Measurements from ENCODE around the gene CEP131.

CEP131 gene

DNA sequence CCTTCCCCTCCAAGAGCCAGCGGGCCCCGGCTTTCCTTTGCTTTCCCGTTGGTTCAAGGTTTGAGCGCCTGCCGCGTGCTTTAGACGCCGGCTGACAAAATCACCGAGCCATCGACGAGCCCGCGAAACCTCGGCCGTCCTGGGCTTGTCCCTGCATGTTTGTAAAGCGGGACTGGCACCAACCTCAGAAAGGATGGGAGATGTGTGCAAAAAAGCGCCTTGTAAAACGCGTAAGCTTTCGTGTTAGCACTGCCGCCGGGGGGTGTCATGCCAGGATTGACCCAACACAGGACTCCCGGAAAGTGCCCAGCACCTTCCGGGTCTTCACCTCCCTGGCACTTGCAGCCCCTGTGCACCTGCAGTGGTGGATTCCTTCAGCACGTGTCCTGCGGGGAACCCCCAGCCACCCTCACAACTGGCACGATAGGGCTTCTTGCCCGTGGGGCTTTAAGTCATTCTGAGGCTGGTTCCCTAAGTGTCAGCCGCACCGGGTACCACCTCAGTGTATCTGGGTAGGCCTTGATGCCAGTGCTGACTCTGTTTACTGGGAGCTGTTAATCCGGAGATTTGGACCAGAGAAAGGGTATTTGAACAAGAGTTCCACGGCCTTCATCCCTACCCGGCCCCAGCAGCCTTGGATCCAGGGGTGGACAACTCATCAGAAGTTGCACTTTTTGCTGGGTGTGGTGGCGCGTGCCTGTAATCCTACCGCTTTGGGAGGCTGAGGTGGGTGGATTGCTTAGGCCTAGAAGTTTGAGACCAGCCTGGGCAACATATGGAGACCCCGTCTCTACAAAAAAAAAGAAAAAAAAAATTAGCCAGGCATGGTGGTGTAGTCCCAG lies 17.2 kb upstream of the CEP131 start:
- TF ChIP-seq, protein P1, sequence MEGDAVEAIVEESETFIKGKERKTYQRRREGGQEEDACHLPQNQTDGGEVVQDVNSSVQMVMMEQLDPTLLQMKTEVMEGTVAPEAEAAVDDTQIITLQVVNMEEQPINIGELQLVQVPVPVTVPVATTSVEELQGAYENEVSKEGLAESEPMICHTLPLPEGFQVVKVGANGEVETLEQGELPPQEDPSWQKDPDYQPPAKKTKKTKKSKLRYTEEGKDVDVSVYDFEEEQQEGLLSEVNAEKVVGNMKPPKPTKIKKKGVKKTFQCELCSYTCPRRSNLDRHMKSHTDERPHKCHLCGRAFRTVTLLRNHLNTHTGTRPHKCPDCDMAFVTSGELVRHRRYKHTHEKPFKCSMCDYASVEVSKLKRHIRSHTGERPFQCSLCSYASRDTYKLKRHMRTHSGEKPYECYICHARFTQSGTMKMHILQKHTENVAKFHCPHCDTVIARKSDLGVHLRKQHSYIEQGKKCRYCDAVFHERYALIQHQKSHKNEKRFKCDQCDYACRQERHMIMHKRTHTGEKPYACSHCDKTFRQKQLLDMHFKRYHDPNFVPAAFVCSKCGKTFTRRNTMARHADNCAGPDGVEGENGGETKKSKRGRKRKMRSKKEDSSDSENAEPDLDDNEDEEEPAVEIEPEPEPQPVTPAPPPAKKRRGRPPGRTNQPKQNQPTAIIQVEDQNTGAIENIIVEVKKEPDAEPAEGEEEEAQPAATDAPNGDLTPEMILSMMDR (IDR thresholded peaks at IDR 0.05; ENCODE audit: insufficient read depth, low read length, poor library complexity, severe bottlenecking): no peak
- H3K36me3 ChIP-seq (ENCODE audit: control insufficient read depth, insufficient read depth, low read length): peaks cover 10% of the 10 kb centered on the region
- peak overlapping the region; percentile 70 for H3K4me3 ChIP-seq (replicated peaks; ENCODE audit: low read depth, low read length)
- DNase-seq (ENCODE audit: extremely low read depth, insufficient read length): peak; percentile 72
- H3K27me3 ChIP-seq (replicated peaks; ENCODE audit: control insufficient read depth, insufficient read depth, low read length): no peaks in the 10 kb centered on the region

DNA sequence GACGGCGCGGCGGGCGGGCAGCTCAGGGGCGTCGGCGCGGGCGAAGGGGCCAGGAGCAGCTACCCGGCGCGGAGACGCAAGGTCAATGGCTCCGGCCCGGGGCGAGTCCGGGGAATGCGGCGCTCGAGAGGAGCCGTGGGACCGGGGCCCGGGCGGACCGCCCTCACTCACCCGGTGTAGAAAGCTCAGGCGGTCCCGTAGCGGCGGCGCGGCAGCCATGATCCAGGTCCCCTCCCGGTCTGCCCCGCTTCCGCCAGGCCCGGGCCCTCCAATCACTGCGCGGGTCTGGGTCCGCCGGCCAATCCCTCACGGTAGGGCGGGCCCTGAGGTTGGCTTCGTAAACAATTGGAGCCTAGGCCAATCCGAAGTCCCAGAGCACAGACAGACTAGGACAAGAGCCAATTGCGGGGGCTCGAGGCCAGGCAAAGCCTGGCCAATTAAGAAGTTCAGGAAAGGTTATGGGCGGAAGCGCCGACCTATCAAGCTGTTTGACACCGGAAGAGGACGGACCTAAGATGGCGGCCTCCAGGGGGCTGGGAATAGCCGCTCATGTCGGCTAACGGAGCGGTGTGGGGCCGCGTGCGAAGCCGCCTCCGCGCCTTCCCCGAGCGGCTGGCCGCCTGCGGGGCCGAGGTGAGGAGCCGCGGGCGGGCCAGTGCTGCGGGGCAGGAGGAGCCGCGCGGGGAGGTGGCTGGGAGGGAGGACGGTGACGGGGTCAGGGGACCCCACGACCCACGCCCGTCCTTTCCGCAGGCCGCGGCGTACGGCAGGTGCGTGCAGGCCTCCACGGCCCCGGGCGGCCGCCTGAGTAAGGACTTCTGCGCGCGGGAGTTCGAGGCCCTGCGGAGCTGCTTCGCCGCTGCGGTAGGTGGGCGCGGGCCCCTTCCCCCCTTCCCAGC lies 16.3 kb upstream of the CEP131 start, which contains the start of the genes NDUFAF8 and TEPSIN:
TSS of gene NDUFAF8 (plus strand) at position 504 of the 899 bp plus-strand sequence. CDS start at position 550, 46 bp downstream.
TSS of gene TEPSIN (minus strand) at position 241 of the 899 bp plus-strand sequence. CDS start at position 219, 22 bp downstream.
- TF ChIP-seq, protein P1 (IDR thresholded peaks at IDR 0.05; ENCODE audit: insufficient read depth, low read length, poor library complexity, severe bottlenecking): no peak
- Histone ChIP-seq H3K27me3 (replicated peaks; ENCODE audit: control insufficient read depth, insufficient read depth, low read length) (no peaks in the 10 kb centered on the region), H3K36me3 (ENCODE audit: control insufficient read depth, insufficient read depth, low read length) (peaks cover 10% of the 10 kb centered on the region), H3K4me3 (replicated peaks; ENCODE audit: low read depth, low read length) (peak within 1 kb of the TSS; percentile 70)
- DNase-seq (ENCODE audit: extremely low read depth, insufficient read length): peak; percentile 95

DNA sequence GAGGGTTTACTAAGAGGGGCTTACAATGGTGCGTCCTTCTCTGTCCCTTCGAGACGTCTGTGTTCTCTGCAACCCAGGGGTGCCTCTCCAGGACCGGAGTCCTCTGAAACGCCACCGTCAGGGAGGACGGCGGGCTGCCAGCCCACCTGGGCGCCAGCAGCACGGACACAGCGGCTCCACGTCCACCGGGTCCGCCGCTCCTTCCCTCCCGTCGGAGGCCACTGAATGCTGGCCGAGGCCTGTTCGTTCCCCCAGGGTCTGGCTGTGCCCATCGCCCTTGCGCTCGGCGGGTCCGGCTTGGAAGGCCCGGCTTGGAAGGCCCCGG lies 15.7 kb upstream of the CEP131 start:
- no peak for DNase-seq (ENCODE audit: extremely low read depth, insufficient read length)
- H3K36me3 ChIP-seq (ENCODE audit: control insufficient read depth, insufficient read depth, low read length): peaks cover 10% of the 10 kb centered on the region
- no peaks in the 10 kb centered on the region for H3K27me3 ChIP-seq (replicated peaks; ENCODE audit: control insufficient read depth, insufficient read depth, low read length)
- peak overlapping the region; percentile 70 for H3K4me3 ChIP-seq (replicated peaks; ENCODE audit: low read depth, low read length)
- TF ChIP-seq, protein P1 (IDR thresholded peaks at IDR 0.05; ENCODE audit: insufficient read depth, low read length, poor library complexity, severe bottlenecking): no peak

DNA sequence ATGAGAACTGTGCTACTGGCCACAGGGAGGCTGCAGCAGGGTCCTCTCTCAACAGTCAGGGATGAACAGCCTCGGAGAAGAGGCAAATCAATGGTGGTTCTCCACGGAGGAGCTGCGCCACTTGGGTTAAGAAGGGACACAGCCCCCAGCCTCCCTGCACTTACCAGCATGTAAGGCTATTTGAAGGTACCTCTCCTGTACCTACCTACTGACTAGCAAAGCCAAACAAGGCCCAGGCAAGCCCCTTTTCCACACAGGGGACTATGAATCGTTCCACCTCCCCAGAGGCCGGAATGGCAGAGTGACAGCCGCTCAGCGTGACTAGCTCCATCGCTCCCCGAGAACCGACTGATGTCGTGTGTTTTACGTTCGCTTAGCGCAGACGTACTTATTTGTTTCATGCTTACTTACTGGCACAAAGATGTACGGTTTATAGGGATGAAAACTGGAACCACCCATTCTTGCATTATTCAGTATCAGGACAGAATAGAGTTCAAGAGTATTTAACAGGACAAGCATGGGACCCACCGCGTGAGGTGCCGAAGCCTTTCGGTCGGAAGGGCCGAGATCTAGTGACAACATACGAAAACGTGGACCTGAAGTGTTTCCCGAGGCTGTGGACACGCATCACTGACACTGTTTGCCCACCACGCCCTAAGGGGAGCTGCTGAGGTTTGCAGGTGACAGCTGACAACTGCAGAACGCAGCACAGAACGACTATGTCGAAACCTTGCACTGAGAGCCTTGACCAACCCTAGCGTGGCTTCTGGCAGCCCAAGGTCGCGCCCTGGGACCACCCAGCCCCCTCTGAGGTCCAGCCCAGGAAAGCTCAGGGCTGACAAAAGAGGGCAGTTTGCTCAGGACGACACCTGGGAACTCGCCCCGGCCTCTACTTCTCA lies 15.1 kb upstream of the CEP131 start:
- Histone ChIP-seq H3K4me3 (replicated peaks; ENCODE audit: low read depth, low read length) (peak overlapping the region; percentile 70), H3K36me3 (ENCODE audit: control insufficient read depth, insufficient read depth, low read length) (peaks cover 14% of the 10 kb centered on the region), H3K27me3 (replicated peaks; ENCODE audit: control insufficient read depth, insufficient read depth, low read length) (no peaks in the 10 kb centered on the region)
- peak; percentile 20 for DNase-seq (ENCODE audit: extremely low read depth, insufficient read length)
- TF ChIP-seq, protein P1 (IDR thresholded peaks at IDR 0.05; ENCODE audit: insufficient read depth, low read length, poor library complexity, severe bottlenecking): no peak

DNA sequence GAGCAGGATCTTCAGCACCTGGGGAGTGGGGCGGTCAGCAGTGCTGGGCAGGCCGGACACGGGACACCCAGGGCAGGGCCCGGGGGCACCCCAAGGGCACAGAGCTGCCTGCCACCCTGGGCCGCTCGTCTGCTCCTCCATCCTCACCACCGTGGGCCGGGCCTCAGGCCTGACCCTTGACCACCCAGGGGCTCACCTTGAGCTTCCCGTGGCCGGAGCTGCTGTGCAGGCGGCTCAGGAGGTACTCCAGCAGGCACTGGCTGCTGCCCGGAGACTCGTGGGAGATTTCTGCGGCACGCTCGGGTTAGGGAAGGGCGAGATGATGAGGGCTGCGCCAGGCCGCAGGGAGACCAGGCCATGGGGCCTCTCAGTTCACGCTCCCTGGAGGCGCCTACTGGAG lies 14.0 kb upstream of the CEP131 start:
- DNase-seq (ENCODE audit: extremely low read depth, insufficient read length): no peak
- TF ChIP-seq, protein P1 (IDR thresholded peaks at IDR 0.05; ENCODE audit: insufficient read depth, low read length, poor library complexity, severe bottlenecking): no peak
- Histone ChIP-seq H3K4me3 (replicated peaks; ENCODE audit: low read depth, low read length) (no peak overlapping the region), H3K36me3 (ENCODE audit: control insufficient read depth, insufficient read depth, low read length) (peaks cover 13% of the 10 kb centered on the region), H3K27me3 (replicated peaks; ENCODE audit: control insufficient read depth, insufficient read depth, low read length) (no peaks in the 10 kb centered on the region)

All from GM06990 (cell line).